Left lung (tissue), 10 donors: Measurements from ENCODE around the gene BTG2. TPM values are rescaled to one million over a fixed set of nuclear protein-coding genes. Genes with fewer than 3 reads are reported as not detected.

Experiments
- ATAC-seq: fragments of 200-7000 bp; cut with Tn5 transposase; one replicate; pipeline ENCODE4 v1.9.1; 2020; ENCODE audit warnings: moderate library complexity
- DNase-seq, 4 donors: peaks; one replicate each; pipeline ENCODE4 v3.0.0-alpha.2; 2013 to 2020
- H3K27ac ChIP-seq, 2 donors: fragments of 200-600 bp; sonication (generic) in 1 of 2; one replicate each; pipeline versions ENCODE4 v1.5.0 to v1.8.0; 2020 to 2021
- H3K27me3 ChIP-seq, 2 donors: fragments of 200-600 bp; sonication (generic) in 1 of 2; one replicate each; pipeline versions ENCODE4 v1.5.0 to v1.8.0; 2020 to 2021
- H3K36me3 ChIP-seq, 2 donors: fragments of 200-600 bp; sonication (generic) in 1 of 2; one replicate each; pipeline versions ENCODE4 v1.5.0 to v1.8.0; 2020 to 2021
- H3K4me1 ChIP-seq, 2 donors: fragments of 200-600 bp; one replicate each; pipeline ENCODE4 v1.8.0; 2021
- H3K4me3 ChIP-seq, 2 donors: fragments of 200-600 bp; sonication (generic) in 1 of 2; one replicate each; pipeline versions ENCODE4 v1.5.0 to v1.8.0; 2020 to 2021; ENCODE audit warnings: mild to moderate bottlenecking in 1 of 2
- H3K9me3 ChIP-seq, 2 donors: fragments of 200-600 bp; sonication (generic) in 1 of 2; one replicate each; pipeline versions ENCODE4 v1.5.0 to v1.8.0; 2020 to 2021
- CTCF ChIP-seq, 2 donors: fragments of 200-600 bp; sonication (generic) in 1 of 2; IDR thresholded peaks; one replicate each; pipeline versions ENCODE4 v1.5.0 to v1.8.0; 2021; ENCODE audit warnings: antibody characterized with exemption in 2 of 2
- intact Hi-C, 2 donors: fragments of 100-400 bp; cut with DNase I; formaldehyde crosslinking; loops; one replicate each; pipeline versions ENCODE4 v1.11.2 to v1.14.2; 2022
- polyA plus RNA-seq, 6 donors: library from polyadenylated mRNA; unstranded; fragments of 120-200 nt; gene quantifications; one replicate each; pipeline ENCODE4 v1.2.1, GENCODE V29; 2013; ENCODE audit not compliant: insufficient read length in 6 of 6
- total RNA-seq, 2 donors: library from RNA; stranded (reverse); fragmentation: NEBNext Ultra II Directional; extraction: Animal tissue kit (Norgen Biotek cat#: 25700); gene quantifications; one replicate each; pipeline ENCODE4 v1.2.1, GENCODE V29; 2021
- donor health status: DM: no; HTN: yes; CAD: no.
- donor health status: DM: no; HTN: no; CAD: no.

BTG2 gene
- total and polyA plus RNA-seq, 8 donors, result 44.8 to 147 (median 78.2) TPM

- H3K9me3 ChIP-seq, result no peaks in the 10 kb centered on the region
- no peak overlapping the region for H3K27ac ChIP-seq
- TF ChIP-seq CTCF (IDR thresholded peaks at IDR 0.05), result no peak
- no peak for ATAC-seq
- H3K4me3 ChIP-seq, result no peak overlapping the region
- H3K4me1 ChIP-seq, result peaks cover 4 to 7% of the 10 kb centered on the region in 2 donors
- intact Hi-C loops, result no loop called here
- no peak for DNase-seq
- no peaks in the 10 kb centered on the region for H3K36me3 ChIP-seq
- H3K27me3 ChIP-seq, result no peaks in the 10 kb centered on the region
These were observed 48.2 kb downstream of the BTG2 start for GRCh38 chr1:203353486-203353885.

- no peaks in the 10 kb centered on the region for H3K9me3 ChIP-seq
- ATAC-seq (no peak), DNase-seq (no peak)
- H3K27ac ChIP-seq, result no peak overlapping the region
- H3K4me1 ChIP-seq, result peaks cover 4 to 7% of the 10 kb centered on the region in 2 donors
- H3K4me3 ChIP-seq, result no peak overlapping the region
- no peaks in the 10 kb centered on the region for H3K36me3 ChIP-seq
- TF ChIP-seq CTCF (IDR thresholded peaks at IDR 0.05), result no peak
- intact Hi-C loops, result no loop called here
- no peaks in the 10 kb centered on the region for H3K27me3 ChIP-seq
These were observed 48.9 kb downstream of the BTG2 start for GRCh38 chr1:203354246-203354645.

GRCh38 chr1:203359010-203359571 is 53.8 kb downstream of the BTG2 start:
- no peak overlapping the region for H3K4me3 ChIP-seq
- ATAC-seq, result no peak
- peaks cover 0 to 4% of the 10 kb centered on the region in 2 donors for H3K27me3 ChIP-seq
- no peak for TF ChIP-seq CTCF (IDR thresholded peaks at IDR 0.05)
- H3K9me3 ChIP-seq, result no peaks in the 10 kb centered on the region
- H3K36me3 ChIP-seq, result no peaks in the 10 kb centered on the region
- H3K4me1 ChIP-seq, result peaks cover 0 to 7% of the 10 kb centered on the region in 2 donors
- peak in 2 of 4 donors; percentile 69 to 84 for DNase-seq
- H3K27ac ChIP-seq, result no peak overlapping the region
- intact Hi-C loops, result no loop called here

Other genes starting within 250 kb of the BTG2 start
- gene MYOG, start 219.5 kb upstream of the BTG2 start, total RNA-seq, result not detected
- gene MYOG, start 219.5 kb upstream of the BTG2 start, polyA plus RNA-seq, result under 1 TPM in 1 of 6 donors, not detected in 5; 0.13 TPM
- 1 to 10 TPM; 1.6 to 5.5 TPM for gene ADORA1, start 177.8 kb upstream of the BTG2 start, total RNA-seq
- 10 to 100 TPM in 4 of 6 donors, 1 to 10 TPM in 2; 3.1 to 18.7 (median 14.0) TPM for gene ADORA1, start 177.8 kb upstream of the BTG2 start, polyA plus RNA-seq
- 1 to 10 TPM in 1 of 2 donors, under 1 TPM in 1; 0.55 to 1.3 TPM for gene MYBPH, start 129.7 kb upstream of the BTG2 start, total RNA-seq
- under 1 TPM in 2 of 6 donors, not detected in 4; 0.07 to 0.13 TPM for gene MYBPH, start 129.7 kb upstream of the BTG2 start, polyA plus RNA-seq
- gene CHI3L1, start 118.8 kb upstream of the BTG2 start, total RNA-seq, result 10 to 100 TPM; 49.7 to 74.9 TPM
- 1 to 10 TPM in 3 of 6 donors, under 1 TPM in 3; 0.44 to 1.5 (median 1.1) TPM for gene CHI3L1, start 118.8 kb upstream of the BTG2 start, polyA plus RNA-seq
- gene CHIT1, start 75.8 kb upstream of the BTG2 start, total RNA-seq, result 1 to 10 TPM; 2.0 to 3.0 TPM
- gene CHIT1, start 75.8 kb upstream of the BTG2 start, polyA plus RNA-seq, result under 1 TPM in 5 of 6 donors, not detected in 1; 0.09 to 0.42 (median 0.22) TPM
- 10 to 100 TPM; 36.6 to 59.8 TPM for gene FMOD, start 45.6 kb downstream of the BTG2 start, total RNA-seq
- 10 to 100 TPM; 65.2 to 97.6 (median 80.9) TPM for gene FMOD, start 45.6 kb downstream of the BTG2 start, polyA plus RNA-seq
- gene PRELP, start 170.3 kb downstream of the BTG2 start, total RNA-seq, result 10 to 100 TPM; 19.3 to 20.5 TPM
- 1 to 10 TPM; 1.3 to 3.4 (median 2.1) TPM for gene PRELP, start 170.3 kb downstream of the BTG2 start, polyA plus RNA-seq
- not detected for gene OPTC, start 188.6 kb downstream of the BTG2 start, total RNA-seq
- not detected for gene OPTC, start 188.6 kb downstream of the BTG2 start, polyA plus RNA-seq